ENCODE data around the gene OR2Z1. TPM values are rescaled to one million over a fixed set of nuclear protein-coding genes. Genes with fewer than 3 reads are reported as not detected.
"Not testable (repeated sequence)": the region's sequence is repeated elsewhere in the genome, so short reads cannot be mapped to it uniquely, and the experiment has no call there.

Gene OR2Z1
- total RNA-seq, 2 donors from 2014 or later = not detected

DNA sequence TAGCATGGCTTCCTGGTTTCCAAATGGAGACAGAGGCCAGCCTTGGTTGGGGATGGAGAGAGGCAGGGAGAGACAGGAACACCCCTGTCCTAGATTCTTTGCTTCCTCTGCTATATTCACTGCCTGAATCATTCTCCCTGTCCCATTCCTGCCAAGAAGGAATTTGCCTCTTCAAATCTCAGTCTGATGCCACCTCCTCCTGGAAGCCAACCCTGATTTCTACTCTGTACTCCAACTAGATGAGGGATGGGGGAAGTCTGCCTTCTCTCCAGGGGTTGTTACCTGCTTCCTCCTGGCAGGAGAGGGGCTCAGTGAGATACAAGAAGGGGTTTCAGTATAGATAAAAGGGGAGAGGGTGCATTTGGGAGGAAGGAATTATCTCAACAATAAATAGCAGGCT lies 21.5 kb upstream of the OR2Z1 start:
- no peak for ATAC-seq
- intact Hi-C loops (cut with DNase I) = no loop called here

DNA sequence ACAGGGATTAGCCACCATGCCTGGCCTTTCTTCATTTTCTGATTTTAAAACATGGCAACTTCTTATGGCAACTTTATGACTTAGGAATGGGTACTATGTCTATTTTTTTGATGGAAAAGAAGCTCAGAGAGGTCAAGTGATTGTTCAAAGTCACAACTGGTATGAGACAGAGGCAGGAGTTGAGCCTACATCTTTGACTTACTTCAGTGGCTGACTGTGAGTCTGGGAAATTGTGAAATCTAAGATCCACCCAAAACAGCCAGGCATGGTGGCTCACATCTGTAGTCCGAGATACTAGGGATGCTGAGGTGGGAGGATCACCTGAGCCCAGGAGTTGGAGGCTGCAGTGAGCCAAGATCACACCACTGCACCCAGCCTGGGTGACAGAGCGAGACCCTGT lies 20.5 kb upstream of the OR2Z1 start:
- ATAC-seq (no peak), DNase-seq (no peak)
- intact Hi-C loops (cut with DNase I) = no loop called here

More for the DNA sequence above, 21.5 kb upstream of the OR2Z1 start:
- DNase-seq = no peak

DNA sequence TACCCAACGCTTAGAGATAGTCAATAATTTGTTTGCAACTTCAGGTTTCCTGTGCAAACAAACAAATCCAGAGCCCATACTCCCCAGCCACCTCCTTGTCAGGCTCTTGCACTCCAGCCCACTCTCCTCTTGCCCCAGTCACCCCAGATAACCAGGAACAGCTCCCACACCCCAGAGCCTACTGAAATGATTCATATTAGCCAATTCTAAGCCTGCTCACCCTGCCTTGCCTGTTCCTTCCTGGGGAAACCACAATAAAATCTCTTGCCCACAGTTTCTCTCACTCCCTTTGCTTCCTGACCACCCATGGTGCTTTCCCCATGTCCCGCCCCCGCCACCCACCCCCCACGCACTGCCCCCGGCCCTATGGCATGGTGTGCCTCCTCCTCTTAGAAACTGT lies 19.1 kb upstream of the OR2Z1 start:
- no peak for DNase-seq
- intact Hi-C loops (cut with DNase I) = no loop called here
- no peak for ATAC-seq

GRCh38 chr19:8703223-8703622 lies 18.2 kb upstream of the OR2Z1 start:
- no peak for ATAC-seq
- DNase-seq = no peak
- intact Hi-C loops (cut with DNase I) = no loop called here

GRCh38 chr19:8705304-8705703 lies 16.1 kb upstream of the OR2Z1 start:
- ATAC-seq; DNase-seq; intact Hi-C loops (cut with DNase I): not testable (repeated sequence)

GRCh38 chr19:8705742-8706141 lies 15.7 kb upstream of the OR2Z1 start:
- ATAC-seq (no peak), DNase-seq (no peak)
- intact Hi-C loops (cut with DNase I) = no loop called here

- DNase-seq; ATAC-seq; intact Hi-C loops (cut with DNase I): not testable (repeated sequence)
Measured at GRCh38 chr19:8710337-8710736, 11.1 kb upstream of the OR2Z1 start.

DNA sequence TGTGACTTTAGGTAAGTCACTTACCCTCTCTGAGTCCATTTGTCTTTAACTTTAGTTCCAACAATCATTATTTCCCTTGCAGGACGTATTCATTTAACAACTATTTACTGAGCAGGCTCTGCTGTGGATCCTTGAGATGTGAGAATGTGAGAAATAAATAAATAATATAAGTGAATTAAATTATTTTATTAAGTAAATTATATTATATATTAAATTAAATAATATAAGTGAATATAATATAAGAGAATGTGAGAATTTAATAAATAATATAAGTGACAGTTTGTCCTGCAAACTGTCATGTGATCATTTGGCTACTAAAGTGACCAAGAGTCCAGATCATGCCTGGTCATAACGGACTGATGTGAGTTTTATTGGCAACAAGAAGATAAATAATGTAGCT lies 598 bp downstream of the OR2Z1 start:
- intact Hi-C loops (cut with DNase I) = no loop called here
- no peak for ATAC-seq
- no peak for DNase-seq

DNA sequence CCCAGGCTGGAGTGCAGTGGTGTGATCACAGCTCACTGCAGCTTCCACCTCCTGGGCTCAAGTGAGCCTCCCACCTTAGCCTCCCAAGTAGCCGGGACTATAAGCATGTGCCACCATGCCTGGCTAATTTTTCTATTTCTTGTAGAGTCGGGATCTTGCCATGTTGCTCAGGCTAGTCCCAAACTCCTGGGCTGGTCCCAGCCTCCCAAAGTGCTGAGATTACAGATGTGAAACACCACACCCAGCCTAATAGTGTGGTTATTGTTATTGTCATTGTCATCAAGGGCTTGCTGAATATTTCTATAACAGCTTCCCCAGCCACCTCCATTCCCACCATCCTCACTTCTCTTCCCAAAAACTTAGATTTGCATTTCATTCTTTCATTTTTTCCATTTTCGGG lies 2.8 kb downstream of the OR2Z1 start:
- ATAC-seq (no peak), DNase-seq (no peak)
- intact Hi-C loops (cut with DNase I) = no loop called here

DNA sequence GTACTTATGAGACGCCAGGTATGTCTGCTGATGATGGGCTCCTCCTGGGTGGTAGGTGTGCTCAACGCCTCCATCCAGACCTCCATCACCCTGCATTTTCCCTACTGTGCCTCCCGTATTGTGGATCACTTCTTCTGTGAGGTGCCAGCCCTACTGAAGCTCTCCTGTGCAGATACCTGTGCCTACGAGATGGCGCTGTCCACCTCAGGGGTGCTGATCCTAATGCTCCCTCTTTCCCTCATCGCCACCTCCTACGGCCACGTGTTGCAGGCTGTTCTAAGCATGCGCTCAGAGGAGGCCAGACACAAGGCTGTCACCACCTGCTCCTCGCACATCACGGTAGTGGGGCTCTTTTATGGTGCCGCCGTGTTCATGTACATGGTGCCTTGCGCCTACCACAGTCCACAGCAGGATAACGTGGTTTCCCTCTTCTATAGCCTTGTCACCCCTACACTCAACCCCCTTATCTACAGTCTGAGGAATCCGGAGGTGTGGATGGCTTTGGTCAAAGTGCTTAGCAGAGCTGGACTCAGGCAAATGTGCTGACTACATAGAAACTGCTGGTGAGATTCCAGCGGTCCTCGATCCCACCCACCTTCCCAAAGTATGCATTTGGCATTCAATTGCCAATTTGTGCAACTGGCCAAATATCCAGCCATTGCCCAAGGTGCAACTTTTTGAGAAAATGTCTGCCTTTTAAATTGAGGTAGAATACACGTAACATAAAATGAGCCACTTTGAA lies 10.2 kb downstream of the OR2Z1 start:
- DNase-seq (no peak), ATAC-seq (no peak)
- intact Hi-C loops (cut with DNase I) = no loop called here

DNA sequence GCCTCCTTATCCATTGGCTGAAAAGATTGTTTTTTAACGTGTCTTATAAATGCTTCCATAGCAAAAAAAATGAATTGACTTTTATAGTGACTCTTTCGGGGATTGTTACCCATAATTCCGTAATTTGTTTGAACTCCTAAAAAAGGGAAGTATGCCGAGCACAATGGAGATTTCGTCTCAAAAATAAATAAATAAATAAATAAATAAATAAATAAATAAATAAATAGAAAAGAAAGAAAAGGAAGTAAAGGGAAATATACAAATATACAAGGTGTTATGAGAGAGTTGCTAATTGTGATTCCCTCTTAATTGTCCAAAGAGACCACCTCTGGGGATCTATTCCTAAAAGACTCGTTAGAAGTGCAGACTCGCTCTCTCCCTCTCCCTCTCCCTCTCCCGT lies 16.9 kb downstream of the OR2Z1 start:
- ATAC-seq (no peak), DNase-seq (no peak)
- intact Hi-C loops (cut with DNase I) = no loop called here

DNA sequence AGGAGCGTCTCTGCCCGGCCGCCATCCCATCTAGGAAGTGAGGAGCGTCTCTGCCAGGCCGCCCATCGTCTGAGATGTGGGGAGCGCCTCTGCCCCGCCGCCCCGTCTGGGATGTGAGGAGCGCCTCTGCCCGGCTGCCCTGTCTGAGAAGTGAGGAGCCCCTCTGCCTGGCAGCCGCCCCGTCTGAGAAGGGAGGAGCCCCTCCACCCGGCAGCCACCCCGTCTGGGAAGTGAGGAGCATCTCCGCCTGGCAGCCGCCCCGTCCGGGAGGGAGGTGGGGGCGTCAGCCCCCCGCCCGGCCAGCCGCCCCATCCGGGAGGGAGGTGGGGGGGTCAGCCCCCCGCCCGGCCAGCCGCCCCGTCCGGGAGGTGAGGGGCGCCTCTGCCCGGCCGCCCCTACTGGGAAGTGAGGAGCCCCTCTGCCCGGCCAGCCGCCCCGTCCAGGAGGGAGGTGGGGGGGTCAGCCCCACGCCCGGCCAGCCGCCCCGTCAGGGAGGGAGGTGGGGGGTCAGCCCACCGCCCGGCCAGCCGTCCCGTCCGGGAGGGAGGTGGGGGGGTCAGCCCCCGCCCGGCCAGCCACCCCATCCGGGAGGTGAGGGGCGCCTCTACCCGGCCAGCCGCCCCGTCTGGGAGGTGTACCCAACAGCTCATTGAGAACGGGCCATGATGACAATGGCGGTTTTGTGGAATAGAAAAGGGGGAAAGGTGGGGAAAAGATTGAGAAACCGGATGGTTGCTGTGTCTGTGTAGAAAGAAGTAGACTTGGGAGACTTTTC lies 18.0 kb downstream of the OR2Z1 start:
- ATAC-seq; DNase-seq; intact Hi-C loops (cut with DNase I): not testable (repeated sequence)

GRCh38 chr19:8767257-8767656 lies 45.8 kb downstream of the OR2Z1 start:
- ATAC-seq; DNase-seq; intact Hi-C loops (cut with DNase I): not testable (repeated sequence)

DNA sequence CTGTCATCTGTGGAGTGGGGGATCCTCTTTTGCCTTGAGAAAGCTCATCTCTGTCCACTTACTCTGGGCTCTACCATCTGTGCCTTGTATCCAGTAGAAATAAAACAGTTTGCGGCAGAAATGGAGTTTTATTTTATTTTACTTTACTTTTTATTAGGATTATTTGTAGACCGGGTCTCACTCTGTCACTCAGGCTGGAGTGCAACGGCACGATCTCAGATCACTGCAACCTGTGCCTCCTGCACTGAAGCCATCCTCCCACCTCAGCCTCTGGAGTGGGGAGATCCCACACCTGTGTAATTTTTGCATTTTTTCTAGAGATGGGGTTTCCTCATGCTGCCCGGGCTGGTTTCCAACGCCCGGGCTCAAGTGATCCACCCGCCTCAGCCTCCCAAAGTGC lies 47.8 kb downstream of the OR2Z1 start:
- intact Hi-C loops (cut with DNase I); ATAC-seq: not testable (repeated sequence)

GRCh38 chr19:8773587-8773986 lies 52.2 kb downstream of the OR2Z1 start:
- ATAC-seq; DNase-seq; intact Hi-C loops (cut with DNase I): not testable (repeated sequence)

More for the DNA sequence above, 47.8 kb downstream of the OR2Z1 start:
- DNase-seq = not testable (repeated sequence)

Other genes with a start within 250 kb of the OR2Z1 start
- 1 to 10 TPM; 1.0 to 1.4 TPM for gene PRAM1, start 219.0 kb upstream of the OR2Z1 start, total RNA-seq
- 10 to 100 TPM; 13.6 to 16.6 TPM for gene ZNF414, start 207.5 kb upstream of the OR2Z1 start, total RNA-seq
- 10 to 100 TPM; 13.2 to 19.5 TPM for gene MYO1F, start 144.2 kb upstream of the OR2Z1 start, total RNA-seq
- gene ADAMTS10, start 110.9 kb upstream of the OR2Z1 start, total RNA-seq = 10 to 100 TPM; 10.8 to 12.4 TPM
- gene NFILZ, start 91.0 kb upstream of the OR2Z1 start, total RNA-seq = not detected
- gene ACTL9, start 22.8 kb upstream of the OR2Z1 start, total RNA-seq = not detected
- 10 to 100 TPM; 13.3 to 13.5 TPM for gene ZNF558, start 110.7 kb downstream of the OR2Z1 start, total RNA-seq
- gene MBD3L1, start 110.7 kb downstream of the OR2Z1 start, total RNA-seq = not detected